SKM-1 treated with dmso at 0.1 percent for 144 hours (cell line): ENCODE measurements around the gene ARIH1.

ENCODE experiments used
- DNase-seq: peaks from one replicate; lab custom pipeline; 2025; ENCODE audit not compliant: unreplicated experiment; lab: John Stamatoyannopoulos, UW

ARIH1 gene

GRCh38 chr15:72486144-72486543 is 12.0 kb downstream of the ARIH1 start:
- no peak for DNase-seq

GRCh38 chr15:72487070-72487797 is 13.1 kb downstream of the ARIH1 start:
- no peak for DNase-seq

GRCh38 chr15:72488558-72488957 is 14.4 kb downstream of the ARIH1 start:
- DNase-seq, result no peak

GRCh38 chr15:72489943-72490554 is 15.9 kb downstream of the ARIH1 start:
- no peak for DNase-seq

GRCh38 chr15:72491768-72492167 is 17.6 kb downstream of the ARIH1 start:
- DNase-seq, result no peak

GRCh38 chr15:72492733-72493132 is 18.6 kb downstream of the ARIH1 start:
- no peak for DNase-seq

GRCh38 chr15:72493220-72493619 is 19.1 kb downstream of the ARIH1 start:
- no peak for DNase-seq

- no peak for DNase-seq
These were observed 20.9 kb downstream of the ARIH1 start for GRCh38 chr15:72495007-72495406.

GRCh38 chr15:72496783-72497182 is 22.7 kb downstream of the ARIH1 start:
- no peak for DNase-seq

GRCh38 chr15:72497402-72497801 is 23.3 kb downstream of the ARIH1 start:
- no peak for DNase-seq

- no peak for DNase-seq
These were observed 28.2 kb downstream of the ARIH1 start for GRCh38 chr15:72502220-72502809.

GRCh38 chr15:72503147-72503546 is 29.0 kb downstream of the ARIH1 start:
- no peak for DNase-seq

GRCh38 chr15:72507402-72508092 is 33.4 kb downstream of the ARIH1 start:
- DNase-seq, result no peak

- DNase-seq, result no peak
These were observed 35.4 kb downstream of the ARIH1 start for GRCh38 chr15:72509484-72509883.

- no peak for DNase-seq
These were observed 37.4 kb downstream of the ARIH1 start for GRCh38 chr15:72511536-72511935.

- DNase-seq, result no peak
These were observed 41.7 kb downstream of the ARIH1 start for GRCh38 chr15:72515591-72516389.

GRCh38 chr15:72516777-72517176 is 42.6 kb downstream of the ARIH1 start:
- no peak for DNase-seq

- no peak for DNase-seq
These were observed 47.6 kb downstream of the ARIH1 start for GRCh38 chr15:72521682-72522081.

- DNase-seq, result no peak
These were observed 59.0 kb downstream of the ARIH1 start for GRCh38 chr15:72532991-72533601.

- no peak for DNase-seq
These were observed 60.4 kb downstream of the ARIH1 start for GRCh38 chr15:72534523-72534922.

- DNase-seq, result no peak
These were observed 61.8 kb downstream of the ARIH1 start for GRCh38 chr15:72535911-72536310.
